Astrocyte of the spinal cord (primary cell): ENCODE data around the gene SWT1.
"Not testable (repeated sequence)": the region's sequence is repeated elsewhere in the genome, so short reads cannot be mapped to it uniquely, and the experiment has no call there.

ENCODE experiments used
- DNase-seq: peaks from one replicate; pipeline ENCODE4 v3.0.0; 2011; ENCODE audit warnings: low read depth, low spot score
- H3K4me3 ChIP-seq: 2 replicates; pipeline ENCODE4 v1.5.1; 2011; ENCODE audit warnings: low read depth, mild to moderate bottlenecking, low read length, moderate library complexity
- in situ Hi-C: cut with HindIII; loops from 2 replicates; pipeline ENCODE4 v1.10.0; 2017; ENCODE audit warnings: low sequenced_read_pairs
- TF ChIP-seq, protein P1 (sequence below): IDR thresholded peaks from 2 replicates; pipeline ENCODE4 v1.5.1; 2012; ENCODE audit warnings: low read depth, mild to moderate bottlenecking, low read length, inconsistent platforms

SWT1 gene

DNA sequence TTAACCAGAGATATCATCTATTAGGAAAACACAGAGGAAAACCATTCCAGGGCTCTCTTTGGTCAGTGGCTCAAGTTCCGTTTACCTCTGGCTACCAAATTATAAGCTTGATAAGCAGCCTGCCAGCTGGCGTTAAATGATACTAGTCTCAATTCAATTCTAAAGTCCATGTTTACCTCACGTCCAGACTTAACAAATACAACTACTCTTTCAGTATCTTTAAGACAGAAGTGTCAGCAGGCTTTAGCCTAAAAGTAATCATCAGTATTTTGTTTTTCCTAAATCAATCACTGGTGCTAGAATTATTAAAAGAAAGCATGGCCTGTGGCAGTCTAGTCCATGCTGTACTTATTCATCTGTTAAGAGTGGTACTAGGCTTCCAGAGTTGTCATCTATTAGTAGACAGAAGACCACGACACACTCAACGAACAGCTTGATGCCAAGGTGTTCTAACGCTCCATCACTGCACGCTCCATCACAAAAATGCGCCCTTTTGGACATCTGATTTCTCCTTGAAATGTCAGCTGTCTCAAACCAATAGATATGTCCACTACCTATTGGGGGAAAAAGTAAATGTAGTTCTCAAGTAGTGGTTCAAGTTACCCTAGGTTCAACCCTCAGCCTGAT is 158.6 kb downstream of the SWT1 start:
- DNase-seq: peak; percentile 22
- in situ Hi-C loops: no loop called here
- peak overlapping the region; percentile 97 for H3K4me3 ChIP-seq
- TF ChIP-seq, protein P1, sequence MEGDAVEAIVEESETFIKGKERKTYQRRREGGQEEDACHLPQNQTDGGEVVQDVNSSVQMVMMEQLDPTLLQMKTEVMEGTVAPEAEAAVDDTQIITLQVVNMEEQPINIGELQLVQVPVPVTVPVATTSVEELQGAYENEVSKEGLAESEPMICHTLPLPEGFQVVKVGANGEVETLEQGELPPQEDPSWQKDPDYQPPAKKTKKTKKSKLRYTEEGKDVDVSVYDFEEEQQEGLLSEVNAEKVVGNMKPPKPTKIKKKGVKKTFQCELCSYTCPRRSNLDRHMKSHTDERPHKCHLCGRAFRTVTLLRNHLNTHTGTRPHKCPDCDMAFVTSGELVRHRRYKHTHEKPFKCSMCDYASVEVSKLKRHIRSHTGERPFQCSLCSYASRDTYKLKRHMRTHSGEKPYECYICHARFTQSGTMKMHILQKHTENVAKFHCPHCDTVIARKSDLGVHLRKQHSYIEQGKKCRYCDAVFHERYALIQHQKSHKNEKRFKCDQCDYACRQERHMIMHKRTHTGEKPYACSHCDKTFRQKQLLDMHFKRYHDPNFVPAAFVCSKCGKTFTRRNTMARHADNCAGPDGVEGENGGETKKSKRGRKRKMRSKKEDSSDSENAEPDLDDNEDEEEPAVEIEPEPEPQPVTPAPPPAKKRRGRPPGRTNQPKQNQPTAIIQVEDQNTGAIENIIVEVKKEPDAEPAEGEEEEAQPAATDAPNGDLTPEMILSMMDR: no peak

GRCh38 chr1:185316163-185317033 is 159.4 kb downstream of the SWT1 start:
- peak; percentile 91 for DNase-seq
- peak overlapping the region; percentile 97 for H3K4me3 ChIP-seq
- TF ChIP-seq, protein P1: no peak
- in situ Hi-C loops: no loop called here

DNA sequence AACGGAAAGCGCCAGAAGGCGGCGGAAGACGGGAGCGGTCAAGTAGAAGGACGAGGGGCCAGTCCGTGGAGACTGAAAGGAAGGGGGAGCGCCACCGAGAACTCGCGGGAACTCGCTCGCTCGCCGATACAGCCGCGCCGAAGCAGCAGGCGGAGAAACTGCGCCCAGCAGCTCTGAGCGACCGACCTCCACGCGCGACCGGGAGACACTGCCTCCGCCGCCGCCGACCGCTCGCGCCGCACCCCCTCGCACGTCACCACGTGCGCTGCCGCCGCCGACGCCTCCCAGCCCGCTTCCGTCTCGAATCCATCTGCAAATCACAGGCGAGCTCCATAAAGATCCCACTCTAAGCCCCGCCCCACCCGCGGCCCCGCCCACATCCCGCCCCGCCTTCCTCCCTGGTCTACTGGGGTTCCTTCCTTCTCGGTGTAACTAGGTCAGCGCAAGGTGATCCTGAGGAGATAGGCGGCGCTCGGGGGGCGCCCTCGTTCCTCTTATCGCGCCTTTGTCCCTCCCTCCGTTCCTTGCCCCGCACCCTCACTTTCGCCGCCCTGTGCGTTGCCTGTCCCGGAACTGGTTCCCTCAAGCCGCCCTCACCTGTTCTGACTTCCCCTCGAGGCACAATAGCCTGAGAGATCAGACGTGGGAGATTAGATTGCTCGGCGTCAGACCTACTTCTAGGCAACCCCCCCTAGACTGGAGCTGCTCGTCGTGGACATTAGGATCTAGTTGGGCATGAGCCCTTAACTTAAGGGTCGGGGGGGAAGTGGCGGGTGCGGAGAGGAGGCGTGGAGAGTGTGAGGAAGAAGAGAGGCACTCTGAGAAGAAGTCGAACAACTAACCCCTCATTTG is 160.3 kb downstream of the SWT1 start, which contains the start of gene IVNS1ABP:
IVNS1ABP (minus strand) TSS at position 210 of the 852 bp plus-strand sequence. CDS start 7,750 bp downstream, outside the sequence.
- TF ChIP-seq, protein P1: no peak
- peak within 1 kb of the TSS; percentile 97 for H3K4me3 ChIP-seq
- in situ Hi-C loops: no loop called here
- DNase-seq: peak; percentile 95

GRCh38 chr1:185317886-185318310 is 160.9 kb downstream of the SWT1 start:
- in situ Hi-C loops: no loop called here
- DNase-seq: no peak
- H3K4me3 ChIP-seq: peak overlapping the region; percentile 97
- TF ChIP-seq, protein P1: no peak

DNA sequence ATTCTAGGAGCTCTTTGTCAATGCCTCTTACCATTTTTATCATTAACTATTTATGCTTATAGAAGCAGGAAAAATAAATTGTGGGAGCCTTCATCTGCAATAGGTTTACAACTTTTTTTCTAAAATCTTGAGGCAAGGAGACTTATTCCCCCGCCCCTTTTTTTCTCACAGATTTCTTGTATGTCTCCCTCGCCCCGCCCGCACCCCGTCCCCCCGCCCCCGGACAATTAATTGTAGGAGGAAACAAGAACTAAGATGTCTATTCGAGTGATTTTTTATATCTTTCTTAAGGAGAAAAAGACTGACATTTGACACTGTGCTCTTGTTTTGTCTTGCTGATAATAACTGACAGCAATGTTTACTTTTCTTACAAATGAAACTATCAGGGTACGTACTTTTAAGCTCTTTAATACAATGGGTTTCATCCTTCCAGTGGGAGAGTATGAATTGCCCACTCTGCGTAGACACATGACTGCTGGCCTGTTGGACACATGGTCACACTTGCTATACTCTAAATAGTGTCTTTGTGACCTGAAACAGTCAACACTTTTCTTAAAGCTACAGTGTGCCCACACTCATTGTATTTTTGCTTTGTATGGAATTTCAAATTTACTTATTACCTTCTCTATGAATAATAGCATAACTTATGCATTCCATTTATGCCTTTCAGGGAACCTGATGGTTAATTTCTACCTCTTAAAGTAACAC is 161.6 kb downstream of the SWT1 start:
- in situ Hi-C loops: no loop called here
- TF ChIP-seq, protein P1: no peak

DNA sequence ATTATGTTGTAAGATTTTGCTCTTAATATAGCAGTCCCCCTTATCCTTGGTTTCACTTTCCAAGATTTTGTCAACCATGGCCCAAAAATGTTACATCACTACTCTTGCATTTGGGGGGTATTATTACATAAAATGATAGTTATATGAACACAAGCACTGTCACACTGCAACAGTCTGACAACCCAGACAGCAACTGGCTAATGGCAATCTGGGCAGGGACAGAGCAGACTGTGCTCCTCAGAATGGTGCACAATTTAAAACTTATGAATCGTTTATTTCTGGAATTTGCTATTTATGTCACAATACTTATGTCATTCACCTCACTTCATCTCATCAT is 162.1 kb downstream of the SWT1 start:
- no peak overlapping the region for H3K4me3 ChIP-seq
- no peak for DNase-seq
- TF ChIP-seq, protein P1: no peak
- in situ Hi-C loops: no loop called here

More for the DNA sequence above, 161.6 kb downstream of the SWT1 start:
- DNase-seq: no peak
- H3K4me3 ChIP-seq: no peak overlapping the region

- H3K4me3 ChIP-seq, in situ Hi-C loops, DNase-seq: not testable (repeated sequence)
Measured at GRCh38 chr1:185321104-185321503, 164.1 kb downstream of the SWT1 start.

- in situ Hi-C loops, DNase-seq, H3K4me3 ChIP-seq: not testable (repeated sequence)
Measured at GRCh38 chr1:185321653-185322221, 164.8 kb downstream of the SWT1 start.
